Measurements from ENCODE around the gene ITGAE.
"Not testable (repeated sequence)": the region's sequence is repeated elsewhere in the genome, so short reads cannot be mapped to it uniquely, and the experiment has no call there.

Gene ITGAE

GRCh38 chr17:3800362-3801271 lies at the start of gene ITGAE:
ITGAE (minus strand) TSS chr17:3801188; CDS start chr17:3801144, 44 bp downstream.
- no peak for DNase-seq

DNA sequence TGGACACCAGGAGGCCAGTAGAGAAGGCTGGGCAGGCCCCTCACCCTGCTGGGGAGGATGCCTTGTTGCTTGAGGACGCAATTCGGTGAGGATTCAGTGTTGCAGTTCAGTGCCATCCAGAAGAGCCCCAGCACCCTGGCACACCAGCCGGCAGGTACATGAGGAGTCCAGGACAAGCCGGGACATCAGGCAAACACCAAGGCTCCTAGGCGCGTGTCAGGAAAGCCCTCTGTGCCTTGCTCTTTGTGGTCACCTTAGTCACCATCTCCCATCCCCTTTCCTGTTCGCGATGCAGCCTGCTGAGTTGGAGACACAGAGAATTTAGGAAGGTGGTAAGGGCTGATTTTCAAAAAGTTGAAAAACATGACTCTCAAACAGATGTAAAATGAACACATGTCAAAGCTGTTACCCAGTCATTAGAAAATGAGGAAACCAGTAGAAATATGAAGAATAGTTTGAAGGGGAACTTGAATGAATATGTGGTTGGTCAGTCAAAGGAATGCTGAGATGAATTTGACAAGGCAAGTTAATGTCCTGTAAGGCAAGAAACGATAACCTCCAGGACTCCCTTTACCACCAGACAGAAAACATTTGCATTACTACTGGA lies 47.3 kb upstream of the ITGAE start:
- DNase-seq, result no peak

- DNase-seq, result no peak
These were observed 46.2 kb upstream of the ITGAE start for GRCh38 chr17:3847165-3847670.

DNA sequence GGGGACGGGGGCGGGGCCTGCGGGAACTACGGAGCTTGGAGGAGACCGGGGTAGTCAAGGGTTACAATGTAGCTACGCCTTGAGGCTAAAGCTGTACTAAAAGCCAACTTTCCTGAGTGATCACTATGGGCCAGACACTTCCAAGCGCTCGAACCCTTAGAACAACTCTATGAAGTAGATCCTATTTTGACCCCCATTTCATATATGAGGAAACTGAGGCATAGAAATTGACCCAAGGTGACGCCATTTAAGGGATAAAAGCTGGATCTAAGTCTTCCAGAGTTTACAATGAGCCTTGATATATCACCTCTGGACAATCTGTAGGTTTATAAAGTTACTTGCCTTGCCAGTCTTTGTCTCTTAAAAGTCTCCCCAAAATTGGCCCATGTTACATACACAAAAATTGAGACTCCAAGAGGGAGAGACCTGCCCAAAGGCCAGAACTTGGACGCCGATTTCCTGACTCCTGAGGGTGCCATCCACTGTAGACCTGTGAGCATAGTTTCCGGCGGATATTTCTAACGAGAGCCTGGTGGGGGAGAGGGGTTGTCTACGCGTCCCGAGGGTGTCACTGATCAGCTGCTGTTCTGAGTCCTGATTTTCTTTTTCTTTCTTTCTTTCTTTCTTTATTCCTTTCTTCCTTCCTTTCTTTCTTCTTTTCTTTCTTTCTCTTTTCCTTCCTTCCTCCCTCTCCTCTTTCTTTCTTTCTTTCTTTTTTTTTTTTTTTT lies 45.6 kb upstream of the ITGAE start:
- DNase-seq, result no peak

- DNase-seq, result peak; percentile 77
These were observed 44.8 kb upstream of the ITGAE start, which contains the start of gene NCBP3 for GRCh38 chr17:3845621-3846436. NCBP3 (minus strand) TSS chr17:3846246; CDS start chr17:3846223, 23 bp downstream.

- DNase-seq, result peak; percentile 4
These were observed 44.3 kb upstream of the ITGAE start for GRCh38 chr17:3845291-3845620.

DNA sequence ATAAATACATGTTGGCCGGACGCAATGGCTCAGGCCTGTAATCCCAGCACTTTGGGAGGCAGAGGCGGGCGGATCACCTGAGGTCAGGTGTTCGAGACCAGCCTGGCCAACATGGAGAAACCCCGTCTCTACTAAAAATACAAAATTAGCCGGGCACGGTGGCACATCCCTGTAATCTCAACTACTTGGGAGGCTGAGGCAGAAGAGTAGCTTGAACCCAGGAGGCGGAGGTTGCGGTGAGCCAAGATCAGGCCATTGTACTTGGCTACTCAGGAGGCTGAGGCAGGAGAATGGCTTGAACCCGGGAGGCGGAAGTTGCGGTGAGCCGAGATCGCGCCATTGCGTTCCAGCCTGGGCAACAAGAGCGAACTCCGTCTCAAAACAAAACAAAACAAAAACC lies 43.6 kb upstream of the ITGAE start:
- not testable (repeated sequence) for DNase-seq

DNA sequence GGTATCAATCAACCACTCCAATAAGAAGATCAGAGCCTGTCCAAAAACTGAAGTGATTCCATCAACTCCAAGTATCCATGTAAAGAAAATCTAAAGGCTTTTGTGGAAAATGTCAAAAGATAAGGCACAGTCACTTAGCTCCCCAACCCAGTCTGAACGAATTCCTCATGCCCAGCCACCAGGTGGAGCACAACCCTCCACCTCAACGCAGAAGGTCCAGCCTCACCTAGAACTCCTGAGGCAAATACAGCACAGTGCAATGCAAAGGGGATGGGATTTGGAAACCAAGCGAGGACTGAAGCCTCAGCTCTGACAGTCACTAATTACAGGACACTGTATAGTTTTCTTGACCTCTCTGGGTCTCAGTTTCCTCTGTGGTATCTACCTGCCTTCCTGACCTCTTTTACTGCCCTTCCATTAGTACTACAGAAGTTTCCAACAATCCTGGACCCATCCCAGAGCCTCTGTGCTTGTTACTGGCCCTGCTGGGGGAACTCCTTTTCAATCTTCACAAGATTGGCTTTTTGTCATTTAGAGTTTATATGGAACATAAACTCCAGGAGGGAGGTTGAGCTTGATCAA lies 43.0 kb upstream of the ITGAE start:
- DNase-seq, result peak; percentile 11

- DNase-seq, result no peak
These were observed 37.2 kb upstream of the ITGAE start for GRCh38 chr17:3838206-3838605.

DNA sequence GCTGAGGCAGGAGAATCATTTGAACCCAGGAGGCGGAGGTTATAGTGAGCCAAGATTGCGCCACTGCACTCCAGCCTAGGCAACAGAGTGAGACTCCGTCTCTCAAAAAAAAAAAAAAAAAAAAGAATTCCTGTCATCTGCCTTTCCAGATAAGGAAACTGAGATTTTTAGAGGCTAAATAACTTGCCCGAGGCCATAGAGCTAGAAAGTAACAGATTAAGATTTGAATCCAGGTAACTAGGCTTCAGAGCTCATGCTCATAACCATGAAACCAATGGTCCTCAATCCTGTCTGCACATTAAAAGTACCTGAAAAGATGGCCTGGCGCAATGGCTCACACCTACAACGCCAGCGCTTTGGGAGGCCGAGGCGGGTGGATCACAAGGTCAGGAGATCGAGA lies 35.6 kb upstream of the ITGAE start:
- no peak for DNase-seq

- no peak for DNase-seq
These were observed 34.6 kb upstream of the ITGAE start for GRCh38 chr17:3835410-3836229.

GRCh38 chr17:3834811-3835210 lies 33.8 kb upstream of the ITGAE start:
- DNase-seq, result no peak

GRCh38 chr17:3828852-3829232 lies 27.9 kb upstream of the ITGAE start:
- DNase-seq, result no peak

DNA sequence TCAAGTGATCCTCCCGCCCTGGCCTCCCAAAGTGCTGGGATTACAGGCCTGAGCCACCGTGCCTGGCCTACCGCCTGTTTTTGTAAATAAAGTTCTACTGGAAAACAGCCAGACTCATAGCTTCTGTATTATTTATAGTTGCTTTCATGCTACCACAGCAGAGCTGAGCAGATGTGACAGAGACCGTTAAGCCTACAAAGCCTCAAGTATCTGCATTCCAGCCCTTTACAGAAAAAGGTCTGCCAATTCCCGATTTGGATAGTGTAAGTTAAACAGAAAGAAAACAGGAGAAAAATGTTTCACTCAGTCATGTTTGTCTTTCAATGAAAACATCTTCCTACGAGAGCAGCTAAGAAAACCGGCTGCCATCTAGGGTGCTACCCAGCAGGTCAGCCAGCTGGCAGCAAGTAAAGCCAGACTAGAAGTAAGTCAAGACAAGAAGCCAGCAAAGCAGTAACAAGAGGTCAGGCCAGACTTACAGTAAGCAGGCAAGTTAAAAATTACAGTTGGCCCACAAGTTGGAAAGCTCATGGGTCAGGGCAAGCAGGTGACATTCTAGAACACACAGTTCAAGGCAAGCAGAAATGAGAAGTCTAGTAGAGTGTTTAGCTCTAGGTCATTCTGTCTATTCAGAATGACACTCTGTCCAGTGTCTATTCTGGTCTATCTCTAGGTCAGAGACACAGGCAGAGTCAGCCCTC lies 27.3 kb upstream of the ITGAE start:
- DNase-seq, result no peak

DNA sequence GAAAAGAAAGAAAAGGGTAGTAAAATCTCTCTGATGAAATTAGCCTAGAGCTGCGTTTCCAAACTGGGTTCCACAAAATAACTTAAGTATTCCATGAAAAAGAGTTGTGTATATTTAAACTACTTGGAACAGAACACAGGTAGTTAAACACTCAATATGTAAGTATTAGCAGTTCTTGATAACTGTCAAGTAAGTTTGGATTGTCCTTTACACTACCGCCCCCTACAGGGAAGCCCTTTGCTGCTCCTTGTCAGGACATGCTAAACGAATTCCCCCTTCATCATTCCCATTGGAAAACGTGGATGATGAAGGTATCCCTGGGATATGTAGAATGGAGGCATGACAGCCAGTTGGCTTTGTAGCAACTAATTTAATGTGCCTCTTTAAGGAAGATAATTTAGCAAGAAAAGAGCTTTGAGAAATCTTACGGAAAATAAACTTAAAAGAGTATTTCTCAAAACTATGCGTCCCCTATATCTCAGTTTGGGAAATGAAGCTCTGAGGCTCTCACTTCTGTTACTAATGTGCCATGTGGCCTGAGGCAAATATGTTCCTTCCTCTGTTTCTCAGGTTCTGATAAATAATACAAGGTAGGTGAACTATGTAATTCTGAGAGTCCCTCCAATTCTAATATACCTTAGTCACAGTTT lies 26.3 kb upstream of the ITGAE start:
- peak; percentile 26 for DNase-seq

DNA sequence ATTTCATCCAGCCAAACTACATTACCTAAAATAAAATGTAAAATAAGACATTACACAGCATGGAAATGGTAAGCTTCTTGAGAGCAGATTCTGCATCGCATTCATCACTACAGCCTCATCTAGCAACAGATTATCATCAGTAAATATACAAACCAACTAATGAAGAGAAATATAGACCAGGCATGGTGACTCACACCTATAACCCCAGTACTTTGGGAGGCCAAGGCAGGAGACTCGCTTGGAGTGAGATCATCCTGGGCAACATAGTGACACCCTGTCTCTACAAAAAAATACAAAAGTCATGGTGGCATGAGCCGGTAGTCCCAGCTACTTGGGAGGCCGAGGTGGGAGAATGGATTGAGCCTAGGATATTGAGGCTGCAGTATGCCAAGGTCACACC lies 25.2 kb upstream of the ITGAE start:
- no peak for DNase-seq

GRCh38 chr17:3821101-3821500 lies 20.1 kb upstream of the ITGAE start:
- no peak for DNase-seq

- DNase-seq, result no peak
These were observed 17.8 kb upstream of the ITGAE start for GRCh38 chr17:3818786-3819185.

DNA sequence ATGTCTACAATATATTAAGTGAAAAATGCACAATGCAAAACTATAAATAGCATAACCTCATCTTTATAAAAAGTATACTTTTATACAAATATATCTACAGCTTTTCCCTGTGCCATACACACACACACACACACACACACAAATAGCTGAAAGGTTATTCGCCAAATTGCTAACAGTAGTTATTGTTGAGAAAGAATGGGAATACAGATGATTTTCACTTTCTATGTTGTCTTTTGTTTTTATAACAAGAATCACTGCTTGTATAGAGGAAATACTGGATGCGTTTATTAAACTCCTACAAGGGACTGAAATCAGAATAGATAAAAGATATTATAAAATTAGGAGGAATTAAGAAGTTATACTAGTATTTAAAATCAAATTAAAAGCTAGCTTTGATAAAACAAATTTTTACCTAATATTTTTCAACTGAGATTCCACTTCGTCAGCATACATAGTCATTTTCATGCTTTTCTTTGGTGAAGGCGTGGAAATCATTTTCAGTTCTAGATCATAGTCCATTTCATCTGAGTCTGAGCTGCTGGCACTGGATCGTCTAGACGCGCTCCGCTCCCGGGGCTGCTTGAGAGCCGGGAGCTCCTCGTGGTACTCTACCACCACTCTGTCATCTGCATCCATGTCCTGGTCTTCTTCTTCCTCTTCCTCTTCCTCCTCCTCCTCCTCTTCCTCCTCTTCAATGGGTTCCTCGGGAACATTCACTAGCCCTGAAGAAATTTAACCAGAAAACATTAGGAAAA lies 17.0 kb upstream of the ITGAE start:
- DNase-seq, result no peak
